Measurements from ENCODE around the gene SLC18B1. TPM values are rescaled to one million over a fixed set of nuclear protein-coding genes. Genes with fewer than 3 reads are reported as not detected.

SLC18B1 gene
- total RNA-seq, result 9.0 and 19.9 TPM in 2 replicates

GRCh38 chr6:132797951-132798868, at the start of gene SLC18B1:
SLC18B1 (minus strand) TSS chr6:132798637; CDS start chr6:132798456, 181 bp downstream.

Other genes starting within 250 kb of the SLC18B1 start
- gene TAAR8, start 246.0 kb downstream of the SLC18B1 start, total RNA-seq, result not detected in 2 replicates
- gene TAAR6, start 228.3 kb downstream of the SLC18B1 start, total RNA-seq, result not detected in 2 replicates
- gene TAAR5, start 208.9 kb downstream of the SLC18B1 start, total RNA-seq, result not detected in 2 replicates
- not detected in 2 replicates for gene TAAR2, start 174.4 kb downstream of the SLC18B1 start, total RNA-seq
- gene TAAR1, start 139.5 kb downstream of the SLC18B1 start, total RNA-seq, result not detected in 2 replicates
- not detected in 2 replicates for gene VNN1, start 84.6 kb downstream of the SLC18B1 start, total RNA-seq
- not detected in 2 replicates for gene VNN2, start 40.7 kb downstream of the SLC18B1 start, total RNA-seq
- 2,004 and 2,604 TPM in 2 replicates for gene RPS12, start 15.9 kb upstream of the SLC18B1 start, total RNA-seq

Measured in dermis lymphatic vessel endothelial cell (primary cell).